Tibial artery (tissue), 4 donors: ENCODE results near the gene MORN3.
"Not testable (repeated sequence)": the region's sequence is repeated elsewhere in the genome, so short reads cannot be mapped to it uniquely, and the experiment has no call there.

Source experiments
- DNase-seq, 2 donors: peaks; one replicate each; pipeline ENCODE4 v3.0.0-alpha.2; 2019
- H3K27ac ChIP-seq, 2 donors: fragments of 200-600 bp; sonication (generic) in 1 of 2; 1 replicate in 1 of 2; 2 replicates in 1 of 2; pipeline ENCODE4 v1.5.1; 2018 to 2019; ENCODE audit warnings: mild to moderate bottlenecking in 1 of 2
- H3K27me3 ChIP-seq, 2 donors: fragments of 200-600 bp; sonication (generic) in 1 of 2; one replicate each; pipeline versions ENCODE4 v1.5.1 to v1.6.0; 2016 to 2019
- H3K36me3 ChIP-seq, 3 donors: fragments of 200-600 bp; sonication (generic) in 2 of 3; one replicate each; pipeline ENCODE4 v1.5.1; 2016 to 2019; ENCODE audit warnings: mild to moderate bottlenecking in 2 of 3
- H3K4me1 ChIP-seq, 4 donors: fragments of 200-600 bp; sonication (generic) in 2 of 4; 1 replicate in 3 of 4; 2 replicates in 1 of 4; pipeline ENCODE4 v1.5.1; 2016 to 2019
- H3K4me3 ChIP-seq, 2 donors: fragments of 200-600 bp; sonication (generic) in 1 of 2; 1 replicate in 1 of 2; 2 replicates in 1 of 2; pipeline ENCODE4 v1.5.1; 2018 to 2019; ENCODE audit warnings: mild to moderate bottlenecking in 2 of 2
- H3K9me3 ChIP-seq, 3 donors: fragments of 200-600 bp; sonication (generic) in 1 of 3; one replicate each; pipeline ENCODE4 v1.5.1; 2016 to 2019
- CTCF ChIP-seq, 2 experiments: fragments of 200-600 bp in 1 of 2; fragments of 450-650 bp in 1 of 2; IDR thresholded peaks; one replicate each; pipeline ENCODE4 v1.5.1; 2017 to 2019; ENCODE audit warnings: antibody characterized with exemption in 2 of 2, mild to moderate bottlenecking in 1 of 2, moderate library complexity in 1 of 2
- intact Hi-C: fragments of 100-400 bp; cut with DNase I; formaldehyde crosslinking; loops from one replicate; pipeline ENCODE4 v1.15.0; 2023; ENCODE audit warnings: low total_unique reads

The MORN3 gene

GRCh38 chr12:121669521-121669900 lies at the start of gene MORN3:
Gene MORN3, minus strand, starts transcription at chr12:121669654. Its CDS starts 171 bp downstream, at chr12:121669483.
- H3K9me3 ChIP-seq = no peaks in the 10 kb centered on the region
- H3K27ac ChIP-seq = no peak within 1 kb of the TSS
- peaks cover 0 to 21% of the 10 kb centered on the region in 2 donors for H3K27me3 ChIP-seq
- H3K4me1 ChIP-seq = peaks cover 0 to 17% (median 12%) of the 10 kb centered on the region in 4 donors
- no peak within 1 kb of the TSS for H3K4me3 ChIP-seq
- no peak for DNase-seq
- TF ChIP-seq CTCF (IDR thresholded peaks at IDR 0.05) = no peak
- intact Hi-C loops = no loop called here
- no peaks in the 10 kb centered on the region for H3K36me3 ChIP-seq

- no peak overlapping the region for H3K27ac ChIP-seq
Measured at GRCh38 chr12:121718653-121719239, 49.3 kb upstream of the MORN3 start.

GRCh38 chr12:121717041-121717699 lies 47.7 kb upstream of the MORN3 start:
- DNase-seq = no peak
- no peak for TF ChIP-seq CTCF (IDR thresholded peaks at IDR 0.05)
- no peak overlapping the region for H3K27ac ChIP-seq

More at GRCh38 chr12:121718653-121719239, 49.3 kb upstream of the MORN3 start:
- Histone ChIP-seq H3K4me1 (peaks cover 0 to 2% (median 0%) of the 10 kb centered on the region in 4 donors), H3K27me3 (no peaks in the 10 kb centered on the region), H3K9me3 (no peaks in the 10 kb centered on the region), H3K36me3 (no peaks in the 10 kb centered on the region), H3K4me3 (no peak overlapping the region)
- TF ChIP-seq CTCF (IDR thresholded peaks at IDR 0.05) = no peak
- intact Hi-C loops = no loop called here
- no peak for DNase-seq

GRCh38 chr12:121715862-121716435 lies 46.5 kb upstream of the MORN3 start:
- no peak for DNase-seq
- intact Hi-C loops = no loop called here
- Histone ChIP-seq H3K27ac (no peak overlapping the region), H3K27me3 (no peaks in the 10 kb centered on the region), H3K4me1 (peaks cover 0 to 19% (median 16%) of the 10 kb centered on the region in 4 donors), H3K9me3 (no peaks in the 10 kb centered on the region), H3K4me3 (no peak overlapping the region), H3K36me3 (no peaks in the 10 kb centered on the region)
- no peak for TF ChIP-seq CTCF (IDR thresholded peaks at IDR 0.05)

More at GRCh38 chr12:121717041-121717699, 47.7 kb upstream of the MORN3 start:
- Histone ChIP-seq H3K9me3 (no peaks in the 10 kb centered on the region), H3K4me3 (no peak overlapping the region), H3K27me3 (no peaks in the 10 kb centered on the region), H3K4me1 (peaks cover 0 to 12% (median 9%) of the 10 kb centered on the region in 4 donors), H3K36me3 (no peaks in the 10 kb centered on the region)
- intact Hi-C loops = no loop called here

- H3K27me3 ChIP-seq, H3K9me3 ChIP-seq, H3K4me3 ChIP-seq, H3K27ac ChIP-seq, intact Hi-C loops, H3K36me3 ChIP-seq, DNase-seq: not testable (repeated sequence)
- peaks cover 0 to 19% (median 16%) of the 10 kb centered on the region in 4 donors for H3K4me1 ChIP-seq
Measured at GRCh38 chr12:121715055-121715454, 45.6 kb upstream of the MORN3 start.

GRCh38 chr12:121713793-121714192 lies 44.3 kb upstream of the MORN3 start:
- Histone ChIP-seq H3K27ac (peak overlapping the region; percentile 57 to 76), H3K4me3 (peak overlapping the region; percentile 69 to 98), H3K4me1 (peaks cover 0 to 19% (median 16%) of the 10 kb centered on the region in 4 donors), H3K9me3 (no peaks in the 10 kb centered on the region), H3K36me3 (no peaks in the 10 kb centered on the region), H3K27me3 (no peaks in the 10 kb centered on the region)
- no peak for DNase-seq
- intact Hi-C loops = loop anchor here (5.0 kb wide), 1 partner anchor 39 kb away; no protein-coding TSS in a partner anchor
- no peak for TF ChIP-seq CTCF (IDR thresholded peaks at IDR 0.05)
